HEK293 (cell line): ENCODE data around the gene FAM221A.

Experiments
- GLI2 ChIP-seq: fragments of 450-650 bp; formaldehyde crosslinking; IDR thresholded peaks from 2 replicates; pipeline ENCODE4; 2017; ENCODE audit warnings: missing biosample characterization, missing genetic modification characterization, low read depth, borderline replicate concordance
- GLI4 ChIP-seq: fragments of 450-650 bp; formaldehyde crosslinking; IDR thresholded peaks from 2 replicates; pipeline ENCODE4 v1.5.1; 2016; ENCODE audit warnings: missing biosample characterization, missing genetic modification characterization
- HOXC10 ChIP-seq: sonication (generic); formaldehyde crosslinking; IDR thresholded peaks from 2 replicates; pipeline ENCODE4 v1.8.1; 2023; ENCODE audit warnings: mild to moderate bottlenecking, missing genetic modification reagents
- INSM2 ChIP-seq: fragments of 450-650 bp; formaldehyde crosslinking; IDR thresholded peaks from 2 replicates; pipeline ENCODE4 v1.5.1; 2016; ENCODE audit warnings: missing biosample characterization, missing genetic modification characterization
- KLF17 ChIP-seq: fragments of 450-650 bp; formaldehyde crosslinking; IDR thresholded peaks from 2 replicates; pipeline ENCODE4 v1.5.1; 2016; ENCODE audit warnings: missing biosample characterization, missing genetic modification characterization
- KLF8 ChIP-seq: fragments of 450-650 bp; formaldehyde crosslinking; IDR thresholded peaks from 2 replicates; pipeline ENCODE4 v1.5.1; 2016; ENCODE audit warnings: missing biosample characterization, missing genetic modification characterization
- MEIS1 ChIP-seq: sonication (generic); formaldehyde crosslinking; IDR thresholded peaks from 2 replicates; pipeline ENCODE4 v1.8.1; 2022; ENCODE audit warnings: missing genetic modification reagents, mild to moderate bottlenecking, borderline replicate concordance
- PATZ1 ChIP-seq: fragments of 450-650 bp; formaldehyde crosslinking; IDR thresholded peaks from 2 replicates; pipeline ENCODE4 v1.5.1; 2016; ENCODE audit warnings: missing biosample characterization, missing genetic modification characterization
- ZBTB44 ChIP-seq: fragments of 450-650 bp; IDR thresholded peaks from 2 replicates; pipeline ENCODE4 v1.5.1; 2018; ENCODE audit warnings: missing biosample characterization, mild to moderate bottlenecking, missing genetic modification characterization
- ZBTB8A ChIP-seq: fragments of 450-650 bp; formaldehyde crosslinking; IDR thresholded peaks from 2 replicates; pipeline ENCODE4 v1.5.1; 2016; ENCODE audit warnings: missing biosample characterization, missing genetic modification characterization
- ZFP3 ChIP-seq: fragments of 450-650 bp; formaldehyde crosslinking; IDR thresholded peaks from 2 replicates; pipeline ENCODE4 v1.5.1; 2016; ENCODE audit warnings: low read depth, missing biosample characterization, missing genetic modification characterization
- ZNF138 ChIP-seq: fragments of 450-650 bp; formaldehyde crosslinking; IDR thresholded peaks from 2 replicates; pipeline ENCODE4 v1.5.1; 2016; ENCODE audit warnings: missing biosample characterization, missing genetic modification characterization, borderline replicate concordance
- ZNF155 ChIP-seq: fragments of 450-650 bp; formaldehyde crosslinking; IDR thresholded peaks from 2 replicates; pipeline ENCODE4 v1.5.1; 2016; ENCODE audit warnings: missing biosample characterization, missing genetic modification characterization
- ZNF202 ChIP-seq: fragments of 450-650 bp; formaldehyde crosslinking; IDR thresholded peaks from 2 replicates; pipeline ENCODE4 v1.5.1; 2016; ENCODE audit warnings: missing biosample characterization, missing genetic modification characterization, borderline replicate concordance
- ZNF292 ChIP-seq: fragments of 450-650 bp; formaldehyde crosslinking; IDR thresholded peaks from 2 replicates; pipeline ENCODE4 v1.5.1; 2016; ENCODE audit warnings: low read depth, missing biosample characterization, missing genetic modification characterization, borderline replicate concordance
- ZNF311 ChIP-seq: fragments of 450-650 bp; formaldehyde crosslinking; IDR thresholded peaks from 2 replicates; pipeline ENCODE4 v1.5.1; 2017; ENCODE audit warnings: missing biosample characterization, missing genetic modification characterization, borderline replicate concordance
- ZNF362 ChIP-seq: fragments of 450-650 bp; formaldehyde crosslinking; IDR thresholded peaks from 2 replicates; pipeline ENCODE4 v1.5.1; 2016; ENCODE audit warnings: missing biosample characterization, missing genetic modification characterization
- ZNF37A ChIP-seq: fragments of 450-650 bp; IDR thresholded peaks from 2 replicates; pipeline ENCODE4 v1.5.1; 2018; ENCODE audit warnings: missing biosample characterization, missing genetic modification characterization
- ZNF404 ChIP-seq: fragments of 450-650 bp; formaldehyde crosslinking; IDR thresholded peaks from 2 replicates; pipeline ENCODE4 v1.5.1; 2017; ENCODE audit warnings: missing biosample characterization, missing genetic modification characterization
- ZNF426 ChIP-seq: fragments of 450-650 bp; formaldehyde crosslinking; IDR thresholded peaks from 2 replicates; pipeline ENCODE4 v1.5.1; 2017; ENCODE audit warnings: missing biosample characterization, missing genetic modification characterization, mild to moderate bottlenecking, inconsistent platforms, moderate library complexity
- ZNF521 ChIP-seq: fragments of 450-650 bp; formaldehyde crosslinking; IDR thresholded peaks from 2 replicates; pipeline ENCODE4 v1.5.1; 2017; ENCODE audit warnings: missing biosample characterization, mild to moderate bottlenecking, missing genetic modification characterization
- ZNF529 ChIP-seq: fragments of 450-650 bp; formaldehyde crosslinking; IDR thresholded peaks from 2 replicates; pipeline ENCODE4 v1.5.1; 2017; ENCODE audit warnings: missing genetic modification characterization, missing biosample characterization; ENCODE audit not compliant: insufficient replicate concordance
- ZNF571 ChIP-seq: fragments of 450-650 bp; formaldehyde crosslinking; IDR thresholded peaks from 2 replicates; pipeline ENCODE4 v1.5.0; 2017; ENCODE audit warnings: missing biosample characterization, missing genetic modification characterization
- ZNF645 ChIP-seq: fragments of 450-650 bp; formaldehyde crosslinking; IDR thresholded peaks from 2 replicates; pipeline ENCODE4; 2016; ENCODE audit warnings: missing biosample characterization, missing genetic modification characterization
- ZNF658 ChIP-seq: fragments of 450-650 bp; formaldehyde crosslinking; IDR thresholded peaks from 2 replicates; pipeline ENCODE4; 2016; ENCODE audit warnings: missing biosample characterization, missing genetic modification characterization
- ZNF776 ChIP-seq: fragments of 450-650 bp; formaldehyde crosslinking; IDR thresholded peaks from 2 replicates; pipeline ENCODE4 v1.5.0; 2017; ENCODE audit warnings: missing biosample characterization, missing genetic modification characterization, borderline replicate concordance
- ZNF792 ChIP-seq: fragments of 450-650 bp; formaldehyde crosslinking; IDR thresholded peaks from 2 replicates; pipeline ENCODE4 v1.5.1; 2016; ENCODE audit warnings: missing biosample characterization, missing genetic modification characterization
- ZNF830 ChIP-seq: fragments of 450-650 bp; IDR thresholded peaks from 2 replicates; pipeline ENCODE4 v1.5.0; 2018; ENCODE audit warnings: missing biosample characterization, missing genetic modification characterization, low read depth, mild to moderate bottlenecking, moderate library complexity
- ZSCAN18 ChIP-seq: fragments of 450-650 bp; formaldehyde crosslinking; IDR thresholded peaks from 2 replicates; pipeline ENCODE4 v1.5.1; 2016; ENCODE audit warnings: missing biosample characterization, missing genetic modification characterization
- ZSCAN30 ChIP-seq: fragments of 450-650 bp; IDR thresholded peaks from 2 replicates; pipeline ENCODE4 v1.5.1; 2018; ENCODE audit warnings: missing biosample characterization, mild to moderate bottlenecking, missing genetic modification characterization, moderate library complexity
- ZXDB ChIP-seq: fragments of 450-650 bp; formaldehyde crosslinking; IDR thresholded peaks from 2 replicates; pipeline ENCODE4 v1.5.1; 2016; ENCODE audit warnings: missing biosample characterization, missing genetic modification characterization

The FAM221A gene

GRCh38 chr7:23679898-23680413 is at the start of gene FAM221A (continued):
- TF ChIP-seq ZNF292 (tag by site-specific recombination) = no peak
- TF ChIP-seq ZNF830 (tag by site-specific recombination) = no peak
- no peak for TF ChIP-seq HOXC10 (CRISPR knock-in tag)
- TF ChIP-seq ZNF155 (tag by site-specific recombination) = no peak
- TF ChIP-seq KLF17 (tag by site-specific recombination) = no peak; the same call in 1 of the 2 replicates
- no peak for TF ChIP-seq ZNF426 (tag by site-specific recombination)
- TF ChIP-seq ZNF311 (tag by site-specific recombination) = no peak
- no peak for TF ChIP-seq ZSCAN18 (tag by site-specific recombination)
- no peak for TF ChIP-seq ZNF37A (tag by site-specific recombination)
- TF ChIP-seq ZNF202 (tag by site-specific recombination) = no peak
- no peak for TF ChIP-seq MEIS1
- no peak for TF ChIP-seq ZNF521 (tag by site-specific recombination)
- no peak for TF ChIP-seq ZBTB44 (tag by site-specific recombination)
- no peak for TF ChIP-seq ZNF658 (tag by site-specific recombination)
- no peak for TF ChIP-seq ZNF571
- TF ChIP-seq ZNF362 (tag by site-specific recombination) = no peak
- no peak for TF ChIP-seq INSM2 (tag by site-specific recombination)
- 0 out of 2 replicates have a peak, but pooled peaks have one; percentile 30 for TF ChIP-seq KLF8
- no peak for TF ChIP-seq ZNF776 (tag by site-specific recombination)
- peak; percentile 86 for TF ChIP-seq ZSCAN30
- TF ChIP-seq ZXDB (tag by site-specific recombination) = no peak; the same call in 1 of the 2 replicates
- TF ChIP-seq ZFP3 (tag by site-specific recombination) = no peak
- TF ChIP-seq ZBTB8A (tag by site-specific recombination) = no peak; the same call in 1 of the 2 replicates
- no peak for TF ChIP-seq ZNF404 (tag by site-specific recombination)
- no peak for TF ChIP-seq GLI4 (tag by site-specific recombination)
- TF ChIP-seq GLI2 (tag by site-specific recombination) = no peak
- no peak for TF ChIP-seq ZNF792
- no peak for TF ChIP-seq ZNF138
- peak; percentile 74 for TF ChIP-seq PATZ1 (tag by site-specific recombination)
- TF ChIP-seq ZNF645 = no peak
- TF ChIP-seq ZNF529 (tag by site-specific recombination) = no peak
